NCI-H510A treated with DMSO at 0.1 percent for 48 hours (cell line): ENCODE measurements around the gene RAB28.

ENCODE experiments used
- DNase-seq: peaks from one replicate; lab custom pipeline; 2025; lab: John Stamatoyannopoulos, UW

The RAB28 gene

GRCh38 chr4:13484122-13484748 lies at the start of gene RAB28:
Gene RAB28 (minus strand): TSS chr4:13484340.
- peak; percentile 83 for DNase-seq

GRCh38 chr4:13531625-13531998 lies 47.5 kb upstream of the RAB28 start:
- no peak for DNase-seq

GRCh38 chr4:13530823-13531624 lies 46.9 kb upstream of the RAB28 start:
- DNase-seq = no peak

DNA sequence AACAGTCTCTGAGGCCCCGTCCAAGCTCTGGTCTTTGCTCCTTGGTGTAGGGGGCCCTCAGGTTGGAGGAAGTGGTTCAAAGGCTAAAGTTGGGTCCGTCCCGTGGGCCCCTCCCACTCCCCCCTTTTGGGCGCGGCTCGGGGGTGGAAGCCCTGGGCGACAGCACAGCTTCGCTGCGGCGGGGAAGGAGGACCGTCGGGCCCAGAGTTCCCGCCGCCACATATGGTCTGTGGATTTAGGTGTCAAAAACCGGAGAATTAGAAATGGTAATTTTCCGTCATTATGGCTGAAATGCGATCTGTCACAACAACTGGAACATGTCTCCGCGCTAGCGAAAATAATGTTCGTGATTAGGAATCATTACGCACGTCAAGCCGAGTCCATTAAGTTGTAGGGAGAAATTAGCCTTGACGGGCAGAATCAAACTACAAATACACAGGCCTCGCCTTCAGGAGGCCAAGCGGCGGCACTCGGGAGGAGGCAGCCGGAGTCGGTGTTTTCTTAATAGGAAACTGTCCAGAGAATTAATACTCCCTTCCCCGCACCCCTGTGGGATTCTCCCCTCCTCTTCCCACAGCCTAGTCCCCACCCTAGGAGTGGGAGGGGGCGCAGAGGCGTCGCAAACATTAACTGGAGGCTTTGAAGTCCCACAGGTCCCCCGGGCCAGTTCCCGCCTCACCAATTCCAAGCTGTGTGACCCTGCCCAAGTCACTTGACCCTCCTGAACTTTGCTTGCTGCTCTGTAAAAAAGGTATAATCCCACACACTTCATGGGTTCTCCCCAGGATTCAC lies 45.2 kb upstream of the RAB28 start:
- no peak for DNase-seq

GRCh38 chr4:13528821-13529127 lies 44.6 kb upstream of the RAB28 start:
- no peak for DNase-seq

DNA sequence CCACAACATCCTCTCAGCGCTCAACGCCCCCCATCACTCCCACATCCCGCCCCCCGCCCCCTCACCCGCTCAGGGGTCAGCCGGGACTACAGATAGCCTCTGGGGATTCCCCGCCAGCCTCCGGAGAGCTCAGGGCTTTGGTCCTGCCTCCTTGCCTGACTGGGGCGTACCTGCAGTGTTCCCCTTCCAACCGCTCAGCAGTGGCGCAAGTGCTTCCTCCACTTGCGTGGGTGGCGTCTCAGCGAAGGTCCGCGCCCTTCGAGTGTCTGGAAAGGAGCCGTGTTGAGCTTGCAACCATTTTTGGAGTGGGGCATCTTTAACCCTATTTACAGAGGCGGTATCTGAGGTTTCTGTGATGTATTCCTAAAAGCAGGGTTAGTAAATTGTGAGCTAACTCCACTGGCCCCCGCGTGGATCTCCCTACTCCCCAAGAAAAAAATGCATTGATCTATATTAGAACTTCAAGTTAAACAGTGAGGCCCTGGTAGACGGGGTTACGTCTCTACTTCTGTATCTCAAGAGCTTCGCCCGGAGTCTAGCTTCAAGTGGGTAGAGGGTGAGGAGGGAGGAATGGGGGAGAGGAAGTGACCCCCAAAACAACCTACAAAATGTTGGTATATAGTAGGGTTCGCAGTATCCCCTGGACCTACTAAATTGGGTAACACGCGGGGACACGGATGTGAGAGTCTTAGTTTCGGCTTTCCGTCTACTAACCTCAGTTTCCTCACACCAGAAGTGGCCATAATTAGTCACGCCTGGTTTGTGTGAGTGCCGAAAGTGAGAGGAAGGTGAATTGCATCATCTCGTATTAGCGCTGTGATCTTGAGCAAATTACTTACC lies 44.1 kb upstream of the RAB28 start:
- no peak for DNase-seq

DNA sequence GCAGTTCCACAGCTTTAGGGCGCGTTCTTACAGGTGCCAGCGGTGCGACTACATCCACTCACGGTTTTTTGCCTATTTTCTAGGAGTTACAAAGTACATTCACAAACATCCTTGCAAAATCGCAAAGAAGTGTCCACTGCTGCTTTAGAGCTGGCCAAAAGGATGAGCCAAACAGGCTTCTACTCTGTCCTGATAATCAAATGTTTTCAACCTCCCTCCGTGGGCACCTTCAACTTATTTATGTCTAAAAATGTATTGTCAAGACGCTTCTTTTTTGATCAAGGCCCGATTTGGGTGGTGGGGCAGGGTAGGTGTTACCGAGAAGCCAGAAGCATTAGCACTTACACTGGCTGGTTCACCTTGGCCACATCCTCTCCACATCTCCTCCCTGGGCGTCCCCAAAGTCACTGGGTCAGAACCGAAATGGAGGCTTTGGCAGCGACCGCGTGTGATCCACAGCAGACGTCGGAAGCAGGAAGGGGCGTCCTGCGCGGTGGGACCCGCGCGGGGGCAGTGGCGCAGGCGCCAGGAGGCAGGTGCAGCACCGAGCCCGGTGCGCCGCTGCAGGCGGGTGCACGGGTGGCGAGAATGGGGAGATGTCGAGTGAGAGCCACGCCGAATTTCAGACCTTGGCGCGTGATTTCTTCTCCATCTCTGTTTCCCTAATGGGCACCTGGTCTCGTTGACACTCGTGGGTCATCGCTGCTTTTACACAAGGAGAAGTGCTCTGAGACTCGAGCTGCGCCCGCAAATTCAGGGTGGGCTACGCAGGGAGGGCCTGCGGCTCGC lies 43.2 kb upstream of the RAB28 start:
- DNase-seq = no peak

DNA sequence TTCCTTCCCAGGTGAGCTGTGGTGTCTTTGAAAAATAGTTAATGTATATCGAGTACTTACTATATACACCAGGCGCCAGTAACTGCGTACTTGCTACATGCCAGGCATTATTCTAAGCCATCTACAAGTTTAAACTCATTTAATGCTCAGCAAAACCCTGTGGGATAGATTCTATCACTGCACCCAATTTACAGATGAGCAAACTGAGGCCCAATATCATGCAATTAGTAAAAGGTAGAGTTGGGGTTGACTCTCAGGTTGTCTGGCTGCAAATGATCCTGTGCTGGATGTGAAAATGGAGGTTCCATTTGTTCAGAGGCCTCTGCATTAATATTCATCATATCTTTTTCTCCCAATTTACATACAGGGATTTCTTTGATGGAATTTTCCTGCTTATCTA lies 42.5 kb upstream of the RAB28 start:
- no peak for DNase-seq

GRCh38 chr4:13525606-13526281 lies 41.6 kb upstream of the RAB28 start:
- no peak for DNase-seq

DNA sequence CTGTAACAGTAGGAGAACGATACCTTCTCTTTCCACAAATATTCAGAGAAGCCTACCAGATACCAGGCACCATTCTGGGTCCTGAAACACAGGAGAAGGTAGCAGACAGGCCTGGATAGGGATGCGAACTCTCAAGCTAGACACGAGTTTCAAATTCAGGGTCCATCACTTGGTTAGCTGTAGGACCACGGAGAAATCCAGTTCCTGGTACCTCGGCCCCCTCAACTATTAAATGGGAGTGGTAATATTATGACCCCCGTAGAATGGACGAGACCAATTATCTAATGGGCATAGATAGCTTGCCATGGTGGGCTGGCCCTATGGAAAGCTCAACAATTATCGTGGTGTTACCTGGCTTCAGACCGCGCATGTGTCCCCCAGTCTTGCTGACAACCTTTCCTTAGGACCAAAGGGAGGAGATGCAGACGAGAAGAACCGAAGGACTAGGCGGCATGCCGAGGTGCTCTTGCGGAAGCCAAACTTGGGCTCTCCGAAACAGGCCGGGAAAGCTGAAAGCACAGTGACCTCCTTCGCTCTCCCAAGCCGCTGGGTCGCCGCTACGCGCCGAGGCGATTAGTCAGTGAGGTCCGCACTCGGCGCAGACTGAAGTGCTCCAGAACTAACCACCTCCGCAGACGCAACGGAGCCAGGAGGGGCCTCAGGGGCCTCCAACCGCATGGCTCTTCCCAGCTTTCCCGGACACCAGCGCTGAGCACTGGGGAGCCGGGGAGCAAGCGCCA lies 40.5 kb upstream of the RAB28 start:
- no peak for DNase-seq

DNA sequence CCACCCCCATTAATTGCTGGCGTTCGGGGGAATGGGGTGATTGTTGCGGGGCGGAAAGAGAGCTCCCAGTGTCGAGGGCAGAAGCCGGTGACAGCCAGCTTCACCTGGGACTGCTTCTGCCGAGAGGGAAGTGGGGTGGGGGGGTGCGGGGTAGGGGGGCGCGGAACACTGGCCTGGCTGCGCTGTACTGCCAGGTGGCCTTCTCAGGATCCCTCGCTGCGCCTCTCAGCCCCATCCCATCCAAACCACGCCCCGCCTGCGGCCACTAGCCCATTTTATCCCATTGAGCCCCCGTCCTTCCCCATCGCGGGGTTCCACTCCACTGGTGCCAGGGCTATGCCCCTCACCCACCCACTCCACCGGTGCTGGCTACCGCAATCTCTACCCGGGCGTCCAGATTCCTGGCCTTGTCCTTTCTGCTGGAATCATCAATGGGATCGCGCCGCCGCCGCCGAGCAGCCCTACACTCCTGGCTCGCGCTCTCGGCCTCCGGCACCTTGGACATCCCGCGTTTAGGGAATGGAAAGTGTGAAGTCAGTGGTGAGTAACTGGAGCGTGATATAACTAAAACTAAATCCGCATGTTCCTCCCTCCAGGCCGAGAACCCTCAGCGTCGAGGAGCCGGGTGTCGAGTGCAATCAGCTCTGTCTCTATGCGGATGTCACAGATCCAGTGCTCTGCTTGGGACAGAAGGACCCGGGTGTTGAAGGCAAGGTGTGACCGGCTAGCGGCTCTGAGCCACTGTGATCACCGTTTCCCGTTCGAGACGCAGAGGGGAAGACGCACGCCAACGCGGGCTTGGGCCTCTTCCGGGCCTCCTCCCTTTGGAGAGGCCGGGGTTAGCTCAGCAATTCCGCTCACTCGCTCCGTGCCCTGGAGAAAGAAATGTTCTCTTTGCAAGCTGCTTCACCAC lies 39.7 kb upstream of the RAB28 start:
- no peak for DNase-seq

GRCh38 chr4:13523105-13523477 lies 39.0 kb upstream of the RAB28 start:
- no peak for DNase-seq

- DNase-seq = no peak
These were observed 38.4 kb upstream of the RAB28 start for GRCh38 chr4:13522282-13523104.

- no peak for DNase-seq
These were observed 36.9 kb upstream of the RAB28 start for GRCh38 chr4:13521047-13521446.

- DNase-seq = no peak
These were observed 32.2 kb upstream of the RAB28 start for GRCh38 chr4:13516315-13516860.

DNA sequence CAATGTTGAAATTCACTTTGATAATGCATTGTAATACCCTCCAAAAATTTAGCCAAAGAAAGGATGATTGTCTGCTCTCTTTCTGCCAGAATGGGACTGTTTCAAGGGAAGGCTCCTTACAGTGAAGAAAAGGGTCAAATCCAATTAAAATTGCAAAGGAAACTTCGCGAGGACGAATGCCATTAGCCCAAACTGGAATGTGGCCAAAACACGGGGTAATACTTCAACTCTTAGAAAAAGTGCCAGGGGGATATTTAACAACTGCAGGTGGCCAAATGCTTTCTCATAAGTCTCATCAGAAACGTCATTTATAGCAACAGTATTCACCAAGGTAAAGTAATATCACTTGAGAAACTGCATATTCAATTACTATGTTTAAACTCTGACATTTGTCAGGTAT lies 31.1 kb upstream of the RAB28 start:
- no peak for DNase-seq

DNA sequence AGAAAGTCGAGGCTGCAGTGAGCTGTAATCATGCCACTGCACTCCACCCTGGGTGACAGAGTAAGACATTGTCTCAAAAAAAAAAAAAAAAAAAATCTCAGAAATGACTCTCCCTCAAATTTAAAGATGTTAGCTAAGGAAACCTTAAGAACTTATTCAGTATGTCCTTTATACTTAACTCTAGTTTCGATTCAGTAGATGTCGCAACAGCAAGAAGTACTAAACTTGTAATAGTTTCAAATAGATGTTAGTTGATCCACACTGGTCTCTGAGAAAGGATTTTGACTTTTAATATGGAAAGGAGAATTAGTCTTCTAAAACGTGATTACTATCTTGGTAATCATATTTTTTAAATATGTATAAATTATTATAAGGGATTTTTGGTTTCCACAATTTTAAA lies 30.6 kb upstream of the RAB28 start:
- no peak for DNase-seq

GRCh38 chr4:13511101-13511500 lies 27.0 kb upstream of the RAB28 start:
- DNase-seq = no peak
